Coronary artery (tissue), 2 donors: ENCODE results near the gene PLK5.

Experiments
- DNase-seq: peaks from one replicate; pipeline ENCODE4 v3.0.0-alpha.2; 2017; ENCODE audit warnings: low spot score
- H3K27ac ChIP-seq, 2 donors: fragments of 200-600 bp; sonication (generic); one replicate each; pipeline ENCODE4 v1.5.1; 2016 to 2019
- H3K4me3 ChIP-seq: fragments of 200-600 bp; sonication (generic); 2 replicates; pipeline ENCODE4 v1.5.1; 2016; ENCODE audit warnings: mild to moderate bottlenecking, moderate library complexity
- TF ChIP-seq, protein P1 (sequence below): fragments of 200-600 bp; sonication (generic); IDR thresholded peaks from one replicate; pipeline ENCODE4 v1.5.1; 2019; ENCODE audit warnings: antibody characterized with exemption

PLK5 gene

GRCh38 chr19:1524972-1525325, 1.1 kb downstream of the PLK5 start:
- no peak for DNase-seq
- TF ChIP-seq, protein P1, sequence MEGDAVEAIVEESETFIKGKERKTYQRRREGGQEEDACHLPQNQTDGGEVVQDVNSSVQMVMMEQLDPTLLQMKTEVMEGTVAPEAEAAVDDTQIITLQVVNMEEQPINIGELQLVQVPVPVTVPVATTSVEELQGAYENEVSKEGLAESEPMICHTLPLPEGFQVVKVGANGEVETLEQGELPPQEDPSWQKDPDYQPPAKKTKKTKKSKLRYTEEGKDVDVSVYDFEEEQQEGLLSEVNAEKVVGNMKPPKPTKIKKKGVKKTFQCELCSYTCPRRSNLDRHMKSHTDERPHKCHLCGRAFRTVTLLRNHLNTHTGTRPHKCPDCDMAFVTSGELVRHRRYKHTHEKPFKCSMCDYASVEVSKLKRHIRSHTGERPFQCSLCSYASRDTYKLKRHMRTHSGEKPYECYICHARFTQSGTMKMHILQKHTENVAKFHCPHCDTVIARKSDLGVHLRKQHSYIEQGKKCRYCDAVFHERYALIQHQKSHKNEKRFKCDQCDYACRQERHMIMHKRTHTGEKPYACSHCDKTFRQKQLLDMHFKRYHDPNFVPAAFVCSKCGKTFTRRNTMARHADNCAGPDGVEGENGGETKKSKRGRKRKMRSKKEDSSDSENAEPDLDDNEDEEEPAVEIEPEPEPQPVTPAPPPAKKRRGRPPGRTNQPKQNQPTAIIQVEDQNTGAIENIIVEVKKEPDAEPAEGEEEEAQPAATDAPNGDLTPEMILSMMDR: no peak
- H3K4me3 ChIP-seq: no peak overlapping the region

DNA sequence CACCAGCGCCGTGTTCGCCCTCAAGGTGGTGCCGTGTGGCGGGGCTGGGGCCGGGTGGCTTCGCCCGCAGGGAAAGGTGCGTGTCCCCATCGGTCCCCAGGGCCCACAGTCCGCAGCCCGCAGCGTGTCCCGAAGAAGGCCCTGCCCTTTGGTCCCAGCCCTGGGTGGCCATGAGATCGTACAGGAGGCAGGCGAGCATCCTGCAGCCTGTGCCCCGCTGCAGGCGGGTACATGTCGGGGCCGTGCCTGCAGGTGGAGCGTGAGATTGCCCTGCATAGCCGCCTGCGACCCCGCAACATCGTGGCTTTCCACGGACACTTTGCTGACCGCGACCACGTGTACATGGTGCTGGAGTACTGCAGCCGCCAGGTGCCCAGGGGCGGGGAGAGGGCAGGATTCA, 1.5 kb downstream of the PLK5 start:
- Histone ChIP-seq H3K4me3 (no peak overlapping the region), H3K27ac (no peak overlapping the region)
- TF ChIP-seq, protein P1: no peak
- DNase-seq: no peak

More at GRCh38 chr19:1524972-1525325, 1.1 kb downstream of the PLK5 start:
- H3K27ac ChIP-seq: no peak overlapping the region

- no peak for DNase-seq
- TF ChIP-seq, protein P1: no peak
- no peak overlapping the region for H3K4me3 ChIP-seq
- no peak overlapping the region for H3K27ac ChIP-seq
Measured at GRCh38 chr19:1526066-1526778, 2.3 kb downstream of the PLK5 start.

DNA sequence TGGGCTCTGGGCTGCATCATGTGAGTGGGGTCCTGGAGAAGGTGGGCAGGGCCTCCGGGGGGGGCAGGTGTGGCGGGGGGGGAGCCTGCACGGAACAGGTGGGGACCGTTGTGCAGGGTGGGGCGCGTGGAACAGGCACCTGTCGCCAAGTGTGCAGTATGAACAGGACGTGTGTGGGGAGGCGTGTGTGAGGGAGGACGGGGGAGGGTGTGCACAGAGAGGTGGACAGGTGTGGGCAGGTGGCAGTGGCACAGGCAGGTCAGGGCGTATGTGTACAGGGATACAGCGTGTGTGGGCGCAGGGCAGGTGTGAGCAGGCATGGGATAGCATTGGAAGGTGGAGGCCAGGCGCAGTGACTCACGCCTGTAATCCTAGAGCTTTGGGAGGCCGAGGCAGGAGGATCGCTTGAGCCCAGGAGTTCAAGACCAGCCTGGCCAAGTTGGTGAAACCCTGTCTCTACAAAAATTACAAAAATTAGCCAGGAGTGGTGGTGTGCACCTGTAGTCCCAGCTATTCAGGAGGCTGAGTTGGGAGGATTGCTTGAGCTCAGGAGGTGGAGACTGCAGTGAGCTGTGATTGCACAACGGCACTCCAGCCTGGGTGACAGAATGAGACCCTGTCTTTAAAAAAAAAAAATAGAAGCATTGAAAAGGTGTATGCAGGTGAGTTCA, 3.2 kb downstream of the PLK5 start:
- no peak for DNase-seq
- H3K4me3 ChIP-seq: no peak overlapping the region
- TF ChIP-seq, protein P1: no peak

GRCh38 chr19:1527650-1528309, 3.9 kb downstream of the PLK5 start:
- no peak for DNase-seq
- H3K27ac ChIP-seq: no peak overlapping the region
- no peak overlapping the region for H3K4me3 ChIP-seq
- TF ChIP-seq, protein P1: no peak

More for the DNA sequence above, 3.2 kb downstream of the PLK5 start:
- no peak overlapping the region for H3K27ac ChIP-seq

DNA sequence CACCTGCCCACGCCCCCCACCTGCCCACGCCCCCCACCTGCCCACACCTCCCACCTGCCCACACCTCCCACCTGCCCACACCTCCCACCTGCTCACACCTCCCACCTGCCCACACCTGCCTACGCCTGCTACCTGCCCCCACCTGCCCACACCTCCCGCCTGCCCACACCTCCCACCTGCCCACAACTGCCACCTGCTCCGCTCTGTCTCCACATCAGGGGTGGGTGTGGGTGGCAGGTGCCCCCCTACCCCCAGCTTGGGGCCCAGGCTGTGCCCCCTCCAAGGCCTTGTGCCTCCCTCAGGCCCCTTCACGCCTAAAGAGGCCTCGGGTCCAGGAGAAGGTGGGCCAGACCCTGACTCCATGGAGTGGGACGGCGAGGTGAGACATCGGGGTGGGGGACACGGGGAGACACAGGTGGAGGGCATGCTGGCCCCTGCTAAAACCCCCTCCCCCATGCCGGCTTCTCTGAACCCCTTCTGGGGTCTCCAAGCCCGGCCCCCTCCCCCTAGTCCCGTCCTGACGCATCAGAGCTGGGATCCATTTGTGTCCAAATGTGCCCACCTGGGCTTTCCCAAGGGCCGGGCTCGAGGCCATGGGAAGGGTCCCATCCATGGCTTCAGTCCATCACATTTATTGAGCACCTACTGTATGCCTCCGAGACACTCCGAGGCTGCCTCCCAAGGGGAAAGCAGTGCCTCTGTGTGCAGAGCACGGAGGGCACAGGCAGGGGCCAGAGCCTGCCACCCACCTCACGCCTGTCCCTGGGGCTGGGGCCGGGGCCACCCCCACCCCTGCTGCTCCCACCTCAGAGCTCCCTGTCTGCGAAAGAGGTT, 4.9 kb downstream of the PLK5 start:
- H3K4me3 ChIP-seq: no peak overlapping the region
- TF ChIP-seq, protein P1: no peak
- no peak overlapping the region for H3K27ac ChIP-seq
- no peak for DNase-seq
